Keratinocyte (primary cell): Measurements from ENCODE around the gene CDC40.

Source experiments
- CTCF ChIP-seq, 3 experiments: IDR thresholded peaks in 1 of 3; conservative IDR thresholded peaks in 1 of 3; optimal IDR thresholded peaks in 1 of 3; 2 replicates in 2 of 3; 3 replicates in 1 of 3; pipeline versions ENCODE3 to v1.5.1; 2011; ENCODE audit warnings: low read length in 3 of 3, mild to moderate bottlenecking in 3 of 3, moderate library complexity in 2 of 3, control low read depth in 1 of 3, inconsistent platforms in 1 of 3; ENCODE audit not compliant: insufficient read depth in 2 of 3; ENCODE audit errors: extremely low read depth in 1 of 3
- EZH2 ChIP-seq: IDR thresholded peaks from one replicate; pipeline ENCODE4 v1.6.1; 2012; ENCODE audit warnings: inconsistent platforms, mild to moderate bottlenecking, low read length, moderate library complexity

GRCh38 chr6:110246378-110246777 lies 66.2 kb downstream of the CDC40 start:
- no peak for TF ChIP-seq CTCF (optimal IDR thresholded peaks at IDR 0.05 in 1 of 3, IDR thresholded peaks at IDR 0.05 in 1 of 3, conservative IDR thresholded peaks at IDR 0.05 in 1 of 3; ENCODE audit: extremely low read depth in 1 of 3, insufficient read depth in 2 of 3, low read length in 3 of 3)
- TF ChIP-seq EZH2 = no peak
